Muscle layer of duodenum (tissue), 2 donors: Measurements from ENCODE around the gene FOXI1.

Source experiments
- H3K27ac ChIP-seq: one replicate; pipeline ENCODE4 v1.7.0; 2013; ENCODE audit warnings: mild to moderate bottlenecking, low read length
- H3K27me3 ChIP-seq: one replicate; pipeline ENCODE4 v1.7.0; 2013; ENCODE audit warnings: low read depth, mild to moderate bottlenecking, control low read depth, low read length
- H3K36me3 ChIP-seq, 2 donors: one replicate each; pipeline ENCODE4 v1.7.0; 2013; ENCODE audit warnings: low read length in 2 of 2, control low read depth in 1 of 2, mild to moderate bottlenecking in 1 of 2; ENCODE audit not compliant: insufficient read depth in 2 of 2, control insufficient read depth in 1 of 2
- H3K4me1 ChIP-seq, 2 donors: one replicate each; pipeline ENCODE4 v1.7.0; 2013; ENCODE audit warnings: low read length in 2 of 2, mild to moderate bottlenecking in 2 of 2, control low read depth in 1 of 2, moderate library complexity in 1 of 2; ENCODE audit not compliant: insufficient read depth in 2 of 2, control insufficient read depth in 1 of 2
- H3K4me3 ChIP-seq, 2 donors: one replicate each; pipeline ENCODE4 v1.7.0; 2013; ENCODE audit warnings: low read length in 2 of 2, low read depth in 1 of 2, mild to moderate bottlenecking in 1 of 2
- H3K9me3 ChIP-seq, 2 donors: one replicate each; pipeline ENCODE4 v1.7.0; 2013; ENCODE audit warnings: low read length in 2 of 2, control low read depth in 1 of 2, mild to moderate bottlenecking in 1 of 2; ENCODE audit not compliant: control insufficient read depth in 1 of 2
- donor health status: healthy.

The FOXI1 gene

GRCh38 chr5:170143710-170144109 is 38.0 kb downstream of the FOXI1 start:
- Histone ChIP-seq H3K27me3 (no peaks in the 10 kb centered on the region), H3K36me3 (no peaks in the 10 kb centered on the region), H3K4me3 (no peak overlapping the region), H3K4me1 (no peaks in the 10 kb centered on the region), H3K9me3 (no peaks in the 10 kb centered on the region), H3K27ac (no peak overlapping the region)

GRCh38 chr5:170144286-170145023 is 38.8 kb downstream of the FOXI1 start:
- Histone ChIP-seq H3K4me3 (no peak overlapping the region), H3K27me3 (no peaks in the 10 kb centered on the region), H3K4me1 (no peaks in the 10 kb centered on the region), H3K9me3 (no peaks in the 10 kb centered on the region), H3K27ac (no peak overlapping the region), H3K36me3 (no peaks in the 10 kb centered on the region)

- H3K27me3 ChIP-seq, result no peaks in the 10 kb centered on the region
- no peak overlapping the region for H3K4me3 ChIP-seq
- no peaks in the 10 kb centered on the region for H3K4me1 ChIP-seq
- H3K9me3 ChIP-seq, result no peaks in the 10 kb centered on the region
- H3K27ac ChIP-seq, result no peak overlapping the region
- no peaks in the 10 kb centered on the region for H3K36me3 ChIP-seq
These were observed 39.8 kb downstream of the FOXI1 start for GRCh38 chr5:170145462-170145861.

GRCh38 chr5:170147051-170147752 is 41.5 kb downstream of the FOXI1 start:
- Histone ChIP-seq H3K27ac (no peak overlapping the region), H3K36me3 (no peaks in the 10 kb centered on the region), H3K4me1 (no peaks in the 10 kb centered on the region), H3K9me3 (no peaks in the 10 kb centered on the region), H3K27me3 (no peaks in the 10 kb centered on the region), H3K4me3 (no peak overlapping the region)

- Histone ChIP-seq H3K4me1 (no peaks in the 10 kb centered on the region), H3K27ac (no peak overlapping the region), H3K27me3 (no peaks in the 10 kb centered on the region), H3K36me3 (no peaks in the 10 kb centered on the region), H3K9me3 (no peaks in the 10 kb centered on the region), H3K4me3 (no peak overlapping the region)
These were observed 42.1 kb downstream of the FOXI1 start for GRCh38 chr5:170147753-170148264.

GRCh38 chr5:170148430-170149205 is 42.9 kb downstream of the FOXI1 start:
- Histone ChIP-seq H3K27ac (no peak overlapping the region), H3K36me3 (no peaks in the 10 kb centered on the region), H3K4me3 (no peak overlapping the region), H3K4me1 (no peaks in the 10 kb centered on the region), H3K9me3 (no peaks in the 10 kb centered on the region), H3K27me3 (no peaks in the 10 kb centered on the region)

- H3K4me3 ChIP-seq, result no peak overlapping the region
- H3K36me3 ChIP-seq, result no peaks in the 10 kb centered on the region
- no peaks in the 10 kb centered on the region for H3K4me1 ChIP-seq
- no peaks in the 10 kb centered on the region for H3K9me3 ChIP-seq
- H3K27ac ChIP-seq, result no peak overlapping the region
- no peaks in the 10 kb centered on the region for H3K27me3 ChIP-seq
These were observed 43.5 kb downstream of the FOXI1 start for GRCh38 chr5:170149206-170149515.

- Histone ChIP-seq H3K9me3 (no peaks in the 10 kb centered on the region), H3K27ac (no peak overlapping the region), H3K36me3 (no peaks in the 10 kb centered on the region), H3K4me3 (no peak overlapping the region), H3K27me3 (no peaks in the 10 kb centered on the region), H3K4me1 (no peaks in the 10 kb centered on the region)
These were observed 45.0 kb downstream of the FOXI1 start for GRCh38 chr5:170150713-170151096.

- H3K4me1 ChIP-seq, result no peaks in the 10 kb centered on the region
- H3K27me3 ChIP-seq, result no peaks in the 10 kb centered on the region
- no peaks in the 10 kb centered on the region for H3K36me3 ChIP-seq
- H3K27ac ChIP-seq, result no peak overlapping the region
- no peak overlapping the region for H3K4me3 ChIP-seq
- H3K9me3 ChIP-seq, result no peaks in the 10 kb centered on the region
These were observed 45.6 kb downstream of the FOXI1 start for GRCh38 chr5:170151097-170151831.

GRCh38 chr5:170152767-170153166 is 47.1 kb downstream of the FOXI1 start:
- H3K27ac ChIP-seq, result no peak overlapping the region
- no peaks in the 10 kb centered on the region for H3K36me3 ChIP-seq
- H3K27me3 ChIP-seq, result no peaks in the 10 kb centered on the region
- no peaks in the 10 kb centered on the region for H3K9me3 ChIP-seq
- no peaks in the 10 kb centered on the region for H3K4me1 ChIP-seq
- no peak overlapping the region for H3K4me3 ChIP-seq

GRCh38 chr5:170154297-170154696 is 48.6 kb downstream of the FOXI1 start:
- no peaks in the 10 kb centered on the region for H3K9me3 ChIP-seq
- H3K4me1 ChIP-seq, result no peaks in the 10 kb centered on the region

More at GRCh38 chr5:170154297-170154696, 48.6 kb downstream of the FOXI1 start:
- no peak overlapping the region for H3K27ac ChIP-seq
- no peak overlapping the region for H3K4me3 ChIP-seq
- H3K36me3 ChIP-seq, result no peaks in the 10 kb centered on the region
- H3K27me3 ChIP-seq, result no peaks in the 10 kb centered on the region
